HEK293T (cell line): ENCODE measurements around the gene TLE3.

Source experiments
- CTCF ChIA-PET: fragments of 350-600 bp; formaldehyde crosslinking; extraction: SDS; loops from one replicate; lab custom pipeline; 2021; ENCODE audit warnings: antibody characterized with exemption, inconsistent platforms; lab: Yijun Ruan, JAX
- POLR2A ChIA-PET: fragments of 350-600 bp; formaldehyde crosslinking; extraction: SDS; loops from one replicate; lab custom pipeline; 2020; ENCODE audit warnings: antibody characterized with exemption, inconsistent platforms; lab: Yijun Ruan, JAX
- DNase-seq: peaks from one replicate; pipeline ENCODE4 v3.0.0; 2012; ENCODE audit warnings: mixed read lengths; ENCODE audit errors: extremely low spot score
- ARNT ChIP-seq: fragments of 450-650 bp; IDR thresholded peaks from 2 replicates; pipeline ENCODE4 v1.6.1; 2017; ENCODE audit warnings: mild to moderate bottlenecking
- BHLHE40 ChIP-seq: fragments of 450-650 bp; IDR thresholded peaks from 2 replicates; pipeline ENCODE4 v1.6.1; 2016; ENCODE audit warnings: mild to moderate bottlenecking, moderate library complexity, borderline replicate concordance
- CTBP1 ChIP-seq: fragments of 450-650 bp; IDR thresholded peaks from 2 replicates; pipeline ENCODE4 v1.6.1; 2016; ENCODE audit warnings: borderline replicate concordance
- ELF4 ChIP-seq: fragments of 450-650 bp; IDR thresholded peaks from 2 replicates; pipeline ENCODE4 v1.6.1; 2017; ENCODE audit warnings: antibody characterized with exemption
- FOXA1 ChIP-seq: fragments of 450-650 bp; IDR thresholded peaks from 2 replicates; pipeline ENCODE4 v1.6.1; 2016; ENCODE audit warnings: mild to moderate bottlenecking
- FOXK2 ChIP-seq: fragments of 450-650 bp; IDR thresholded peaks from 2 replicates; pipeline ENCODE4 v1.6.1; 2016; ENCODE audit warnings: mild to moderate bottlenecking
- FOXM1 ChIP-seq: fragments of 450-650 bp; IDR thresholded peaks from 2 replicates; pipeline ENCODE4 v1.6.1; 2017; ENCODE audit warnings: mild to moderate bottlenecking, borderline replicate concordance
- HDGF ChIP-seq: fragments of 450-650 bp; IDR thresholded peaks from 2 replicates; pipeline ENCODE4 v1.6.1; 2017; ENCODE audit warnings: antibody characterized with exemption, borderline replicate concordance
- L3MBTL2 ChIP-seq: fragments of 450-650 bp; conservative IDR thresholded peaks from 2 replicates; pipeline ENCODE4 v1.6.1; 2016; ENCODE audit warnings: mild to moderate bottlenecking
- LEF1 ChIP-seq: fragments of 450-650 bp; IDR thresholded peaks from 2 replicates; pipeline ENCODE4 v1.6.1; 2017; ENCODE audit warnings: mild to moderate bottlenecking, borderline replicate concordance
- NFRKB ChIP-seq: fragments of 450-650 bp; IDR thresholded peaks from 2 replicates; pipeline ENCODE4 v1.6.1; 2016; ENCODE audit warnings: mild to moderate bottlenecking, moderate library complexity
- SP1 ChIP-seq: fragments of 450-650 bp; IDR thresholded peaks from 2 replicates; pipeline ENCODE4 v1.6.1; 2017
- SUZ12 ChIP-seq: fragments of 450-650 bp; IDR thresholded peaks from 2 replicates; pipeline ENCODE4 v1.6.1; 2016; ENCODE audit warnings: mild to moderate bottlenecking
- TARDBP ChIP-seq: fragments of 450-650 bp; IDR thresholded peaks from 2 replicates; pipeline ENCODE4 v1.6.1; 2016
- ZNF384 ChIP-seq: fragments of 450-650 bp; IDR thresholded peaks from 2 replicates; pipeline ENCODE4 v1.6.1; 2016
- TF ChIP-seq, protein P1 (sequence below): fragments of 450-650 bp; IDR thresholded peaks from 2 replicates; pipeline ENCODE4 v1.6.1; 2016

The TLE3 gene

DNA sequence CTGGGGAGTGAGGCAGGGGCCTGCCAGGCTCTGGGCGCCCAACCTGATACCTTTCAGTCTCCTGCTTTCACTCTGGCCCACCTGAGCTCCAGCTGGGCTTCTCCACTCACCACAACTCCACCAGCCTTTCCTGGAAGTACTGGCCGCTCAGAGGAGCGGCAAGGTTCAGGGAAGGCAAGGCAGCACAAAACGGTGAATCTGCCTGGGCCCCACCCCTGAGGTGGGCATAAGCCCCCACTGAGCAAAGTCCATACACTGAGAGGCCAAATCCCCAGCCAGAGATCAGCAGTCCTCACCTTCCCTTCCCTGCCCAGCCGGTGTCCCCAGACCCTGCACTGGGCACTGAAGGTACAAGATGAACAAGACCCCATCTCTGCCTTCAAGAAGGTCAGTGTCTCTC lies 70.7 kb downstream of the TLE3 start:
- DNase-seq: no peak
- ChIA-PET POLR2A (no interaction called here), CTCF (no interaction called here)
- no peak for TF ChIP-seq FOXM1
- TF ChIP-seq CTBP1: no peak
- no peak for TF ChIP-seq FOXA1
- TF ChIP-seq, protein P1, sequence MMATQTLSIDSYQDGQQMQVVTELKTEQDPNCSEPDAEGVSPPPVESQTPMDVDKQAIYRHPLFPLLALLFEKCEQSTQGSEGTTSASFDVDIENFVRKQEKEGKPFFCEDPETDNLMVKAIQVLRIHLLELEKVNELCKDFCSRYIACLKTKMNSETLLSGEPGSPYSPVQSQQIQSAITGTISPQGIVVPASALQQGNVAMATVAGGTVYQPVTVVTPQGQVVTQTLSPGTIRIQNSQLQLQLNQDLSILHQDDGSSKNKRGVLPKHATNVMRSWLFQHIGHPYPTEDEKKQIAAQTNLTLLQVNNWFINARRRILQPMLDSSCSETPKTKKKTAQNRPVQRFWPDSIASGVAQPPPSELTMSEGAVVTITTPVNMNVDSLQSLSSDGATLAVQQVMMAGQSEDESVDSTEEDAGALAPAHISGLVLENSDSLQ: no peak
- no peak for TF ChIP-seq ZNF384
- TF ChIP-seq ARNT: no peak
- TF ChIP-seq NFRKB: no peak
- TF ChIP-seq TARDBP: no peak
- TF ChIP-seq LEF1: no peak
- no peak for TF ChIP-seq L3MBTL2
- no peak for TF ChIP-seq HDGF
- TF ChIP-seq SP1: no peak
- no peak for TF ChIP-seq SUZ12
- no peak for TF ChIP-seq FOXK2
- no peak for TF ChIP-seq BHLHE40
- no peak for TF ChIP-seq ELF4

DNA sequence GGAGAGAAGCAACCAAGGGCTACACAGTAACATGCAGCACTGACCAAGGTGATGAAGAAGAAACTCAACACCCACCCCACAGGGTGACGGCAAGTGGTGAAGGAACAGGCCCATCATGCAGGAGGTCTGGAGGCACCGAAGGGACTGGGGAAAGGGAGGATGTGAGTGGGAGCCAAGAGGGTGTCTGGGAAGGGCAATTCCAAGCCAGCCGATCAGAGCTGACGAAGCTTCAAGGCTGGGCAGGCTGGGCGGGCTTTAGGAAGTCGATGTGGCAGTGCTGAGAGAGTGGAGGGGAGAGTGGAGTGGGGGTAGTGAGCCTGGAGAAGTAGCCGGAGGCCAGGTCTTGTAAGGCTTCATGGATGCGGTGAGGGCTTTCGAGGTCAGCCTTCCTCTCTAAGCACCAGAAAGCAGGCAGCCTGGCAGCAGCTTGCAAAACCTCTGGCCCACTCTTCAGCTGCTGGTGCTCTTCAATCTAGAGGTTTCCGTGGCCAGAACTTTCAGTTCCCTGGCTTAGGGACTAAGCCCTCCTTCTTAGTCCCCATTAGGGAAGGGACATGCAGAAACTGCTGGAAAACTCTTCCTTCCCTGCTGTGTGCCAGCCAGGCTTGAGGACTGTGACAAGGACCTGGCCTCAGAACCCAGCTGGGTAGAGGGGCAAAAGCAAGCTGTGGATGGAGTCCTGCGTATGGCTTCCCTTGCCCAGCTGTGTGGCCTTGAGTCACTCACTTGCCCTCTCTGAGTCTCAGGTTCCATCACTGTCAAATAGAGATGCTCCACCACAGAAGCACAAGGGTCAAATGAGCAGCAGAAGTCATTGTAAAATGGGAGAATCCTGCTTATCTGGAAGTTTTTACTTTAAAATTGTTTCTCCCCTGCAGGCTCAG lies 72.1 kb downstream of the TLE3 start:
- POLR2A ChIA-PET: no interaction called here
- DNase-seq: no peak
- TF ChIP-seq ELF4 (no peak), SUZ12 (no peak), CTBP1 (no peak), NFRKB (no peak), HDGF (no peak), LEF1 (no peak), FOXA1 (no peak), BHLHE40 (no peak), ARNT (no peak), ZNF384 (no peak), FOXK2 (no peak)
- CTCF ChIA-PET: interaction anchor here (0.6 kb wide), 1 partner anchor 1295 kb away, joined by 3 read pairs; no protein-coding TSS in a partner anchor

DNA sequence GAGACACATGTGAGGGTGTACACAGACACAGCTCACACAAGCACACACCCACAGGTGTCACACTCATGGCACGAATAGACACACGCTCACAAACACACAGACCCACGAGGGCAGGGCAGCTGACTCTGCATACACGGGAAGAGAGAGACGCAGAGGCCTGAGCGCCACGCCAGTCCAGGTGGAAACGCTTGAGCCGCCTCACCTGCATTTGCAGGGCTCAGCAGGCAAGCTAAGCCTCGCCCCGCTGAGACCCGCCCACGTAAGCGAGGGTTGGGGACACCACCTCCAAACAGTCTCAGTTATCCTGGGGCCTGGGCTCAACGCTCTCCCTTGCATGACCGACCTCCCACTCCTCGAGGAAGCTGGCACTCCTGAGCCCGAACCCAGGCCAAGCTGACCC lies 73.2 kb downstream of the TLE3 start:
- no peak for TF ChIP-seq FOXM1
- no peak for TF ChIP-seq L3MBTL2
- no peak for TF ChIP-seq SUZ12
- TF ChIP-seq FOXK2: no peak
- no peak for TF ChIP-seq BHLHE40
- TF ChIP-seq CTBP1: no peak
- TF ChIP-seq, protein P1: no peak
- TF ChIP-seq ELF4: no peak
- TF ChIP-seq FOXA1: no peak
- TF ChIP-seq LEF1: no peak
- TF ChIP-seq SP1: no peak
- no peak for TF ChIP-seq ARNT
- no peak for TF ChIP-seq NFRKB
- no peak for TF ChIP-seq ZNF384
- no peak for TF ChIP-seq TARDBP
- no peak for TF ChIP-seq HDGF
- ChIA-PET CTCF (interaction anchor here (1.2 kb wide), 1 partner anchor 17 kb away, joined by 4 read pairs; no protein-coding TSS in a partner anchor), POLR2A (no interaction called here)
- DNase-seq: no peak

DNA sequence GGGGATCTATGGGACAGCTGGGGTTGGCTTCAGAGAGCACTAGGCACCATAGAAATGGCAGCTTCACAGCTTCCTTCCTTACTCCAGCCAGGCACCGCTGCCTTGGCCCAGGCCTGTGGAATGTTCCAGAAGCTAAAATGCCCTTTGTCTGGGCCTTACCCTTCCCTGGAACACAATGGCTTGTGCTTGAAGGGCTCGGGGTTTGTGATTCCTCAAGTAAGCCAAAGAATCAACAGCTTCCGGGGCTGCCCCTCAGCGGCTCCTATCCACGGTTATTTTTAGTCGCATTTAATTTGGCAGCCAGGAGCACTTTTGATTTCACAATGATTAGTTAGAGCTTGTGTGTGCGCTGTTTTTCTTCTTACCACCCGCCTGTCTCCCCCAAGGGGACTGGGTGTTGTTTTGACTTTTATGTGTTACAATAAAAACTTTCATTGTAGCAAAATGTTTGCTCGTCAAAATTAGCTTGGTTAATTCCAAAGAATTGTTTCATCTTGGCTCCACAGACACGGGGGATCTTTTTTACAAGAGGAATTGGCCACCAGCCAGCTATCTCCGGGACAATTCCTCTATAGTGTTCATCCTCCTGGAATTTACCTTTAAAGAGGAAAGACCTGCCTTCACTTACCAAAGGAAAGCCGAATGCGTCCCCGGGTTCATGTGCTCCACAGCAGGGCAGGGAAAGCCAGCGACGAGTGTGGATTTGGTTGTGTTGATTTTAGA lies 73.8 kb downstream of the TLE3 start:
- POLR2A ChIA-PET: interaction anchor here (1.0 to 1.1 kb wide), 2 partner anchors 9 to 11 kb away, joined by 3 to 4 read pairs; no protein-coding TSS in a partner anchor
- TF ChIP-seq ARNT (no peak), SP1 (no peak), ZNF384 (no peak), FOXK2 (no peak), LEF1 (no peak), FOXA1 (no peak), TARDBP (no peak), SUZ12 (no peak), CTBP1 (no peak), NFRKB (no peak), L3MBTL2 (no peak), HDGF (no peak), FOXM1 (no peak), BHLHE40 (no peak), ELF4 (no peak)
- TF ChIP-seq, protein P1: no peak
- CTCF ChIA-PET: interaction anchor here (1.2 kb wide), 1 partner anchor 18 kb away, joined by 4 read pairs; no protein-coding TSS in a partner anchor
- no peak for DNase-seq

DNA sequence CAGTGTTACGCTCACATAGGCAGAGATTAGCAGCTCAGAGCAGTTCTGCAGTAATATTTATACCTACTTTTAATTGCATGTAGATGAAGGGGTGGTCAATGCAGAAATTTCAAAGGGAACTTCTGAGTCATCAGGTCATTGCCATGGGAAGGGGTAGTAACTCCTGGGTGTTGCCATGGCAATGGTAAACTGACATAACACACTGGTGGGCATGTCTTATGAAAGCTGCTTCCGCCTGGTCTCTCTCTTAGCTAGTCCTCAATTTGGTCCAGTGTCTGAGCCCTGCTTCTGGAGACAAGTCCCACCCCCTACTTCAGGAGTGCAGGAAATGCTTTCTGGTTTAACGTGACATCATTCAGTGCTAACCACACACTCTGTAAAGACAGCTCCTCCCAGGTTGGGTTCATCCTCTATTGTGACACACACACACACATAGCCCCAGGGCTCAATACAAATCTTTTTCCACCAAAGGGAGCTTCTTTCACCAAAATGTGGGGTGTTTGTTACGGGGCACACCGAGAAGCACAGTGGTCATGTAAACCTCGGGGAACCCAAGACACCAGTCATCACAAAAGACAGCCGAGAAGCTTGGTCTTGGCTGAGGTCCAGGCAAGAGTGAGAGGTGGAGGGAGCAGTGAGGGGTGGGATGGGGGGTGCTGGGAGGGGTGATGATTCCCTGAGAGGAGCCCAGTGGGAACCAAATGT lies 74.5 kb downstream of the TLE3 start:
- ChIA-PET CTCF (interaction anchor here (0.6 to 1.2 kb wide), 4 partner anchors 18 to 549 kb away, joined by 3 to 4 read pairs (median 4); no protein-coding TSS in a partner anchor), POLR2A (interaction anchor here (1.0 to 1.1 kb wide), 2 partner anchors 9 to 11 kb away, joined by 3 to 4 read pairs; no protein-coding TSS in a partner anchor)
- TF ChIP-seq, protein P1: peak; percentile 50; the same call in 1 of the 2 replicates
- TF ChIP-seq SUZ12: no peak
- no peak for DNase-seq
